Hematopoietic multipotent progenitor cell treated with erythropoietin and hydrocortisone succinate and interleukin-3 and kit ligand, for 15 days (in vitro differentiated cells): ENCODE results near the gene FGFBP1.

Source experiments
- DNase-seq: peaks from one replicate; pipeline ENCODE4 v3.0.0-alpha.2; 2015; ENCODE audit warnings: low spot score

Gene FGFBP1

GRCh38 chr4:15912236-15912635, 26.3 kb downstream of the FGFBP1 start:
- DNase-seq, result no peak

GRCh38 chr4:15910155-15910940, 28.2 kb downstream of the FGFBP1 start:
- DNase-seq, result no peak

- DNase-seq, result no peak
These were observed 31.1 kb downstream of the FGFBP1 start for GRCh38 chr4:15907430-15907829.

- DNase-seq, result no peak
These were observed 32.5 kb downstream of the FGFBP1 start for GRCh38 chr4:15906020-15906443.

GRCh38 chr4:15902746-15903145, 35.8 kb downstream of the FGFBP1 start:
- DNase-seq, result no peak

GRCh38 chr4:15901998-15902397, 36.5 kb downstream of the FGFBP1 start:
- no peak for DNase-seq

GRCh38 chr4:15901007-15901406, 37.5 kb downstream of the FGFBP1 start:
- no peak for DNase-seq

GRCh38 chr4:15899511-15899910, 39.0 kb downstream of the FGFBP1 start:
- no peak for DNase-seq

GRCh38 chr4:15898902-15899301, 39.6 kb downstream of the FGFBP1 start:
- no peak for DNase-seq

- no peak for DNase-seq
These were observed 41.0 kb downstream of the FGFBP1 start for GRCh38 chr4:15897577-15897976.

GRCh38 chr4:15894921-15895916, 43.3 kb downstream of the FGFBP1 start:
- DNase-seq, result no peak

GRCh38 chr4:15894393-15894792, 44.1 kb downstream of the FGFBP1 start:
- no peak for DNase-seq

GRCh38 chr4:15893962-15894361, 44.6 kb downstream of the FGFBP1 start:
- DNase-seq, result no peak

- no peak for DNase-seq
These were observed 47.2 kb downstream of the FGFBP1 start for GRCh38 chr4:15891312-15891711.

- DNase-seq, result no peak
These were observed 48.2 kb downstream of the FGFBP1 start for GRCh38 chr4:15890246-15890829.

- DNase-seq, result no peak
These were observed 50.0 kb downstream of the FGFBP1 start for GRCh38 chr4:15888515-15888914.
